ENCODE measurements around the gene CMTM1. TPM values are rescaled to one million over a fixed set of nuclear protein-coding genes. Genes with fewer than 3 reads are reported as not detected.
A peak's percentile ranks its signal among the peaks of the same experiment; 100 is the strongest.

CMTM1 gene
- total and polyA plus RNA-seq, 7 donors: 0.71 to 3.0 (median 1.3) TPM; not detected in 2

- Histone ChIP-seq H3K27me3 (no peaks in the 10 kb centered on the region), H3K4me1 (peaks cover 0 to 28% (median 14%) of the 10 kb centered on the region in 4 donors), H3K4me3 (no peak overlapping the region), H3K9me3 (no peaks in the 10 kb centered on the region), H3K36me3 (peaks cover 9 to 46% (median 16%) of the 10 kb centered on the region in 4 donors), H3K27ac (peak overlapping the region; percentile 33 to 54 (median 46))
- 78 to 91% methylated on average over 11 of the region's 11 CpGs for whole genome bisulfite sequencing, 2 donors
- TF ChIP-seq POLR2A (IDR thresholded peaks at IDR 0.05): no peak
- no peak for DNase-seq
- intact Hi-C loops (cut with DNase I): no loop called here
These were observed 43.2 kb upstream of the CMTM1 start for GRCh38 chr16:66522816-66523590.

DNA sequence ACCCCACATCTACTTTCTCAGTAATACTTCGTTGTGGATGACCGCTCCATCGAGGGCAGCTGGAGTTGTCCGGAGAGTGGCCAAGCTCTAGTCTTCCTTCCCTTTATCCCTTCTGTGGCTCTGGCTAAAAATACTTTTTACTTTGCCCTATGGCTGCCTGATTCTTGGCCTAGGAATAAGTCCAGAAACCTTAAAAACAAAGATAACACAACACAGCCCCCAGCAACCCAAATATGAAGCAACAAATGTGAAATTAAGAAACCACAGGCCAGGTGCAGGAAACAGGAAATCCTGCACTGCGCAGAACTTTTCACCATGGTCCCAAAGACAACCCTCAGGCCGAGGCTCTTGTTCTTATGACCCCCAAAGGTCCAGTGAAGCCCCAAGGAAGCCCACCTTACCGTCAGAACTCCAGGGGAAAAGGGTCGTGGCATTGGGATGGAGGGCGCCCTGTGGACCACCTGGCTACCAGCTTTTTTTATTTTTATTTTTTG is 42.3 kb upstream of the CMTM1 start:
- TF ChIP-seq, protein P1, sequence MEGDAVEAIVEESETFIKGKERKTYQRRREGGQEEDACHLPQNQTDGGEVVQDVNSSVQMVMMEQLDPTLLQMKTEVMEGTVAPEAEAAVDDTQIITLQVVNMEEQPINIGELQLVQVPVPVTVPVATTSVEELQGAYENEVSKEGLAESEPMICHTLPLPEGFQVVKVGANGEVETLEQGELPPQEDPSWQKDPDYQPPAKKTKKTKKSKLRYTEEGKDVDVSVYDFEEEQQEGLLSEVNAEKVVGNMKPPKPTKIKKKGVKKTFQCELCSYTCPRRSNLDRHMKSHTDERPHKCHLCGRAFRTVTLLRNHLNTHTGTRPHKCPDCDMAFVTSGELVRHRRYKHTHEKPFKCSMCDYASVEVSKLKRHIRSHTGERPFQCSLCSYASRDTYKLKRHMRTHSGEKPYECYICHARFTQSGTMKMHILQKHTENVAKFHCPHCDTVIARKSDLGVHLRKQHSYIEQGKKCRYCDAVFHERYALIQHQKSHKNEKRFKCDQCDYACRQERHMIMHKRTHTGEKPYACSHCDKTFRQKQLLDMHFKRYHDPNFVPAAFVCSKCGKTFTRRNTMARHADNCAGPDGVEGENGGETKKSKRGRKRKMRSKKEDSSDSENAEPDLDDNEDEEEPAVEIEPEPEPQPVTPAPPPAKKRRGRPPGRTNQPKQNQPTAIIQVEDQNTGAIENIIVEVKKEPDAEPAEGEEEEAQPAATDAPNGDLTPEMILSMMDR (IDR thresholded peaks at IDR 0.05): no peak
- no peak for TF ChIP-seq EP300 (IDR thresholded peaks at IDR 0.05)
- TF ChIP-seq POLR2AphosphoS5 (IDR thresholded peaks at IDR 0.05): no peak
- no peak for TF ChIP-seq POLR2A (IDR thresholded peaks at IDR 0.05)
- H3K36me3 ChIP-seq: peaks cover 15 to 55% (median 22%) of the 10 kb centered on the region in 4 donors
- peaks cover 0 to 28% (median 10%) of the 10 kb centered on the region in 4 donors for H3K4me1 ChIP-seq
- 54 to 84% methylated on average over 9 of the region's 9 CpGs for WGBS, 2 donors
- no peaks in the 10 kb centered on the region for H3K9me3 ChIP-seq
- H3K27me3 ChIP-seq: no peaks in the 10 kb centered on the region
- no peak overlapping the region for H3K4me3 ChIP-seq
- H3K27ac ChIP-seq: peak overlapping the region; percentile 33 to 54 (median 44)
- DNase-seq: no peak
- intact Hi-C loops (cut with DNase I): no loop called here

DNA sequence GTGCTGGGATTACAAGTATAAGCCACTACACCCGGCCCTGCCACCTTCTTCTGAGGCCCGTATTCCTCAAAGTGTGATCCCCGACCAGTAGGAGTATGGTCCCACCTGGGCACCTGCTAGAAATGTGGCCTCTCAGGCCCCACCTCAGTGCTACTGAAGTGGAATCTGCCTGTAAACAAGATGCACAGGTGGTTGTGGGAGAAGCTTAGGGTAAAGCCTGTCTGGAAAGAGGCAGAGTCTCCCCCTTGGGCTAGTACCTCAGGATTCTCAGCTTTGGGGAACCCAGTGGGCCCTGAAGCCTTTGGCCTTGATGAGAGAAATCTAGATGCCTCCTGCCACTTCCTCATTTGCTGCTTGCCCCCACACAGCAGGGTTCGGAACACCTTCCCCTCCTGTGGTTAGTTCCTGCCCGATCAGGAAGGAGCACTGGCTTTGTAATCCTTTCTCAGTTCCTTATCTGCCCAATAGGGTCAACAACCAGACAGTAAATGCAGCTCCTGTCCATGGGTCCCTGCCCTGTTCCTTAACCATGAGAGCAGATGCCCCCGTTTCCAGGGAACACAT is 41.6 kb upstream of the CMTM1 start:
- Histone ChIP-seq H3K27ac (peak overlapping the region; percentile 21 to 54 (median 40)), H3K36me3 (peaks cover 17 to 62% (median 30%) of the 10 kb centered on the region in 4 donors), H3K4me1 (peaks cover 0 to 26% (median 10%) of the 10 kb centered on the region in 4 donors), H3K27me3 (no peaks in the 10 kb centered on the region), H3K4me3 (no peak overlapping the region), H3K9me3 (no peaks in the 10 kb centered on the region)
- TF ChIP-seq, protein P1 (IDR thresholded peaks at IDR 0.05): no peak
- TF ChIP-seq POLR2AphosphoS5 (IDR thresholded peaks at IDR 0.05) (peak in 1 of 4 donors; percentile 18), EP300 (IDR thresholded peaks at IDR 0.05) (no peak), POLR2A (IDR thresholded peaks at IDR 0.05) (no peak)
- 50 to 78% methylated on average over 6 of the region's 6 CpGs for WGBS, 2 donors
- DNase-seq: no peak
- intact Hi-C loops (cut with DNase I): no loop called here

DNA sequence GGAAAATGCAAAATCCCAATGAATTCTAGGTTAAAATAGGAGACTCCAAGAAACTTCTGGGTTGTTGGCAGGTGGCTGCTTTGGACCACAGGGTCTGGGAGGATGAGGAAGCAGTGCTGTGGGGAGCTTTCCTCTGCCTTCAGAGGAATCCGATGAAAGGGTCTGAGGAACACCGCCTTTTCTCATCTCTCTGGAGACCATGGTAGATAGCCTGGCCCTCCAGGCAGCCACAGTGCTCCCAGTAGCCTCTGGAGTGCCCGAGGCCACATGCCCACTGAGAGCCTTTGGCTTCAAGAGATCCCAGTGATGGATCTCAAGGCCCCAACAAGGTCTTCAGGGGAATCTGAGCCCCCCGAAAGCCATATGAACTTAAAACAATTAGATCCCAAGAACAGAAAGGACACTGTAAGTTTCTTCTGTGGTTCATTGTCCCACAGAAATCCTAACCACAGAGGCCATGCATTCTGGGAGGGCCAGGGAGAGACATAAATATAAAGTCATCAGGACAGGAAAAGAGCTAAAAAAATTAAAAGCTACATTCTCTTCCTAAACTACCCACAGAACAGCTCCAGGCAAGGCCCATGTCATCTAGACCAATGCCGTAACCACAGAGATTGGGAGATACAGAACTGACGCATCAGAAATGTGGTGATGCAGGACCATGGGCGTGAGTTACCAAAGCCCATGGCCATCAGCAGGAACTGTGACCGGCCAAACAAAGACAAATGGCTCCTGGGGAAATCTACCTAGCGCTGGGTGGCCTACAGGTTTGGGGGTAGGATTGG is 40.7 kb upstream of the CMTM1 start:
- H3K36me3 ChIP-seq: peaks cover 17 to 66% (median 37%) of the 10 kb centered on the region in 4 donors
- TF ChIP-seq EP300 (IDR thresholded peaks at IDR 0.05) (no peak), POLR2AphosphoS5 (IDR thresholded peaks at IDR 0.05) (no peak)
- TF ChIP-seq, protein P1 (IDR thresholded peaks at IDR 0.05): no peak
- DNase-seq: no peak
- peak overlapping the region in 3 of 4 donors; percentile 13 to 48 (median 22) for H3K27ac ChIP-seq
- intact Hi-C loops (cut with DNase I): no loop called here
- no peaks in the 10 kb centered on the region for H3K9me3 ChIP-seq
- H3K4me1 ChIP-seq: peaks cover 0 to 21% (median 10%) of the 10 kb centered on the region in 4 donors
- H3K27me3 ChIP-seq: no peaks in the 10 kb centered on the region
- 84 to 92% methylated on average over 9 of the region's 9 CpGs for WGBS, 2 donors
- no peak overlapping the region for H3K4me3 ChIP-seq

All from sigmoid colon (tissue), 7 donors.